NCI-H524 treated with DMSO at 0.1 percent for 48 hours (cell line): ENCODE results near the gene TRIM62.

Experiments used
- DNase-seq: peaks from one replicate; lab custom pipeline; 2025; lab: John Stamatoyannopoulos, UW

Gene TRIM62

DNA sequence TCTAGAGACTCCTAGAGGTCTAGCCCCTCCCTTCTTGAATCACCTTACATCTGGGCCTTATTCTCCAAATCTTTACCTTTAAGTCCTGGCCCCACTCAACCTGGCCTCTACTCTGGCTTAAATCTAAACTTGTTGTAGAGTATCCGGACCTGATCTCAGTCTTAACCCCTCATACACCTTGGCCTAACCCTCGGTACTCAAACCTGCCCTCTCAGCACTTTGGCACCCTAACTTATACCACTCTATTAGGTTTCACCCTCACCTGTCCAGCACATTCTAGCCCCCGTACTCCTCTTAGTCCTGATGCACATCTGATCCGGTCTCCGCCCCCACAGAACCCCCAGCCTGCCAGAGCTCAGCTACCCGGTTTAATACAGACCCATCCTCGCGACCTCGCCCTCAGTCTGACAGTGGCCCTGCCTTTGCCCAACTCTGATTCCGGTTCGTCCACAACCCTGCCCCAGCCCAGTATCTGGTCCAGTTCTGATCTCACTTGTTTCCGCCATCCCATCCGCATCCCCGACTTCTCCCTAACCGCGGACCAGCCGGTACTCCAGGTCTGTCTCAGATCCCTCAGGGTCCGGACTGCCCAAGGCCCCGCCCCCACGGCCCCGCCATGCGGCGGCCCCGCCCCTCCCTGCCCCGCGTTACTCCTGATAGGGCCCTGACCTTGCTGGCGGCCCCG, 1.5 kb downstream of the TRIM62 start:
- peak; percentile 49 for DNase-seq

DNA sequence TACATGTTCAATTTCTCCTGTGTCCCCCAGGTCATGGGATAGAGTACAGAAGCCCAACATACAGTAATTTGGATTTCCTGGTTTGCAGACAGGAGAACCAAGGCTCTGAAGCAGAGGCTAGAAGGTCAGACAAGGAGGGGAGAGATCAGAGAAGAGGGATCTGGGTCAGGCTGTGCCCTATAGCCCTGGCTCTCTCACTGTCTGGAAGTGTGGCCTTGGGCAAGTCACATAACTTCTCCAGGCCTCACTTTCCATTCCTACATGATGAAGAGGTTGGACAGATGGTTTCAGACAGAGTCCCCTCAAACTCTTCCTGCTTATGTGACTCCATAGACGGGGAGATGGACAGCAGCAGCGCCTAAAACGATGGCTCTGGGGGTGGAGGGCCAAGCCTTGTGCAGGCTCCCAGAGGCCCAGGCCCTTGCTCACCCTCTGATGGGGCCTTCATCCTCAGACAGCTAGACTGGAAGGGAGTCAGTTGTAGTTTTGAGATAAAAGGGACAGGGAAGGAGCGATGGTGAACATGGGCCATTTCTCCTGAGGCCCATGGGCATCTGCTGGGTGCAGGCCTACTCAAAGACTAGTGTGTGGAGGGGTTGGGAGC, 2.9 kb downstream of the TRIM62 start:
- DNase-seq: no peak

DNA sequence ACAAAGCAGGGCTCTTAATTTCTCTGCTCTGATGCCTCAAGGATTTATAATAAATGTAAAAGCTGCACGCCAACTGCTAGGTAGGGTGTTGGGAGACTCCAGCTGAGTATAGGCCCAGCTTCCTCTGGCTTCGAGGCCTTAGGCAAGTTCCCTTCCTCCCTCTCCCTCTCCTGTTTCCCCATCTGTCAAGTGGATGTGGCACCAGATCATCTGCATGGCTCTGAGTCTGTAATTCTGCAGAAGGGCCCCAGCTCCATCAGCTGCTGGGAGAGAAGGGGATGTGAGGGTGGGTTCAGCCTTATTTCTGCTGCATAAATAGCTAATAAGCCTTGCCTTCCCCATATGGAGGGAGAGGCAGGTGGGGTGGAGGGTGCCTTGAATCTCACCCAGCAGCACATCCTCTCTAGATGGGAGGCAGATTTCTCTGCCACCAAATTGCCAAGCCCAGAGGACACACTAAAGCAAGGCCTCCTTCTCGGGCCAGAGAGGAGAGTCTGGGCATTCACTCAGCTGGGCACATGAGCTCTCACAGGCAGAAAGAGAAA, 3.8 kb downstream of the TRIM62 start:
- peak; percentile 72 for DNase-seq

DNA sequence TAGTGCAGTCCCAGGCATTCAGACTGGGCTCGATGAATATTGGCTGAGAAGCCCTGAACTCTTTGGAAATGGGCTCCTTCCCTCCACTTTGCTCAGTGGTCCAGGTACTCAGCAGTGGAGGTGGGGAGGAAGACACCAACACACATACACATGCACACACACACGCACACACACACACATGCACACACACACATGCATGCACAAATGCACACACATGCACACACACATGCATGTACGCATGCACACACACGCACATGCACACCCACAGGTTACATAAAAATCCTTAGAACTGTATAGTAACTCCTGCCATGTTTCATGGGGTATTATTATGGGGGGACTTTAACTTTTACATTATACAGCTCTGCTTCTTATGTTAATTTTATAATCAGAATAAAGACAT, 5.0 kb downstream of the TRIM62 start:
- no peak for DNase-seq

DNA sequence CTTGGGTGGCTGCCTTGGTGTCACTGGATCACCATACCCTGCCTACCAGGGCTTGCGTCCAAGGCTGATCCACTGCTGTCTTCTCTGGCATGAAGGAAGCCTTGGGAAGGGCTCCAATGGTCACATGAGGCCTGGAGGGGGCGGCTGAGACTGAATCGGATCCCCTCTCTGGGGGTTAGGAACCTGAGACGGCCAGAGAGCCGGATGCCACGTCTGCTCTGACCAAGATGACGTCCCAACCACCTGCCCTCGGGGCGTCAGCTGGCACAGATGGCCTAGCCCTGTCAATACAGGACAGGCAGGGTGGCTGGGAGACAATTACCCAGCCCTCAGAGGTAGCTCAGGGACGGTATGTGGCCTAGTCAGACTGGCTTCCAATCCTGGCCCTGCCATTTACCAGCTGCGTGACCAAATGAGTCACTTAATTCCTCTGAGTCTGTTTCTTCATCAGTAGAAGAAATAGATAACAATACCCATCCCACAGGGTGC, 5.4 kb downstream of the TRIM62 start:
- DNase-seq: peak; percentile 85

DNA sequence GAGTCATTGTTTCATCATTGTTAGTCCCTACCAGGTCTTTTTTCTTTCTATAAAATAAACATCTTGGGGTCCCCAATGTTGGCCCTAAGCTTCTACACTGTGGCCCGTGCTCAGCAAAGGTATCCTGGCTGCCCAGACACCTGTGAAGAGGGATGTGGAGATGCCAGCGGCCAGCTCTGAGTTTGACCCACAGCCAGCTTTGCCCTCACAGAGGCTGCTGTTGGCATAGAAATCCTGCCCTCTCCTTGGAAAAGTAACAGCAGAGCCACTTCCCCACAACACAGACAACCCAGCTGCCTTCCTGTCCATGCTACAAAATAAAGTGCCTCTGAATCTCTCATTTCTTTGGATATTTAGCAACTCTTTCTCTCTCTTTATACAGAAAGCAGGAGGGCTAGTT, 6.0 kb downstream of the TRIM62 start:
- DNase-seq: no peak

DNA sequence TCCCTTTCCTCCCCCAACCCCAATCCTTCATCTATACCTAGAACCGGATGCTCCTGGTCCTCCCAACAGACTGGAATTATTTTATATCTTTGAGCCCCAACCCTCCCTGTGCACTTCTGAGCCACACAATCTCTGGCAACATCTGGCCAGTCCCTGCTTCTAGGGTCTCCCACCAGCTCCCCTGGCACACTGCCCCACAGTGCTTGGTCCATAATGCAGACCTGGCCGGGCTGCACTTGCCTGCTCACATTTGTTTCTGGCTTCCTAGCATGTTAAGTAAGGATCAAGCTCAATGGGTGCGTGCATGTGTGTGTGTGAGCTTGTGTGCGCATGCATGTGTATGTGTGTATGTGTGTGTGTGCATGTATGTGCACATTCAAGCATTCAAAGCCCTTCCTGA, 8.8 kb downstream of the TRIM62 start:
- DNase-seq: no peak

DNA sequence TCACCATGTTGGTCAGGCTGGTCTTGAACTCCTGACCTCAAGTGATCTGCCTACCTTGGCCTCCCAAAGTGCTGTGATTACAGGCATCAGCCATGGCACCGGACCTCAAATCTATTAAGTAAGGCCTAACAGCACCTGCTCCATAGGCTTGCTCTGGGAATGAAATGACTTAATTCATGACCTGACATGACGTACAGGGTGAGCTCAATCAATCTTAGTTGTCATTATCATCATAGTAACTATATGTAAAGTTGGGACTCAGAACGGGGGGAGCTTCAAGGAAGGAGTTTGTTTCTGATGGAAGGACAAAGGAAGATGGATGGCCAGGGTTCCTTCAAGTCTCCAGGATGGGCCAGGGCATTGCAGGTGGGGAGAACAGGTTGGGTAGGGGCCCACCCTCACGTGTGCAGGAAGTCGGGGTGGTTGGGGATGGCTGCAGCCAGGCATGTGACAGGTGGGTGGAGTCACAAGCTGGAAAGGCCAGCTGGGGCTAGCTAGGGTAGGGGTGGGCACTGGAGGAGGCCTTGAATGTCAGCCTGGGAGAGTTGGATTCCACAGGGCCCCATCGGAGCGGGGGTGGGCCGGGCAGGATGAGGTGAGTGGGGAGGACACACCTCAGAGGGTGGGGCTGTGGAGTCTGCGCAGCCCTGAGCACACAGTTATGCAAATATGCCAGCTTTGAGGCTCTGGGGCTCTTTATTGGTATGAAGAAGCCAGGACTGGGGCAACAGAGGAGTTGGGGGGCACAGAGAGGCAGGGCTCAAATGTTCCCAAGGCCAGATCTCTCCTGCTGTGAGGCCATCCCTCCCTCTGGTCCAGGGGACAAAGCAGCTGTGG, 9.6 kb downstream of the TRIM62 start:
- DNase-seq: no peak

DNA sequence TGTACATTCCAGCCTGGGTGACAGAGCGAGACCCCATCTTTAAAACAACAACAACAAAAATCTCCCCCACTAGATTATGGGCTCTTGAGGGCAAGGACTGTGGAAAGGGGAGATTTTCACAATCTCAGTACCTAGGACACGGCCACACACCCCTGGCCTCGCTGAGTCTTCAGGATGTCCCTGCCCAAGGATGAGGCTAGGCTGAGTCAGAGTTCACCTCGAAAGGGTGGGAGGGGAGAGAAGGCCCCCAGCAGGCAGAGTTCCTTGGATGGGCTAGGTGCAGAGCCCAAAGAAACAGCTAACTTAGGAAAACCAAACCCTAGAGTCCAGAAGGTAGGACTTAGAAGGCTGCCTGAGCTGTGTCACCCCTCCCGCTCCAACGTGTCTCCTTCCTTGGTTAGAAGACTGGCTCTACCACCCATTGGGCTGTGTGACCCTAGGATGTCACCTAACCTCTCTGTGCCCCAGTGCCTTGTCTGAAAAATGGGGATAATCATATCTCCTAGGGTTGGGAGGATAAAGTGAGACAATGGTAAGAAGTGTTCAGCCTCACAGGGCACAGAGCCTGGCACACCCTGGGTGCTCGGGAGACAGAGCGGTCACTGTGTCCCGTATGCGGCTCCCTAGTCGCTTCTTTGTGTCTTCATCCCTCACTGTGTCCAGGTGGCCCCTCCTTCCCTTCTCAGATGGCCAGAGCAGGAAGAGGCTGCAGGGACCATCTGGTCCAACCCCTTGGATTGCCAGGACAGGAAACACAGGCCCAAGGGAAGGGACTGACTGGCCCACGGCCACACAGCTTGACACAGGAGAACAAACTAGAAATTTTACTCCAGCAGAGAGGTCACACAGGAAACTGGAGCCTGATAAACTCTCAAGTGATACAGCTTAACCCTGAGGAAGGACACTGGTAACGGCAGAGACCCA, 11.2 kb downstream of the TRIM62 start:
- DNase-seq: no peak

DNA sequence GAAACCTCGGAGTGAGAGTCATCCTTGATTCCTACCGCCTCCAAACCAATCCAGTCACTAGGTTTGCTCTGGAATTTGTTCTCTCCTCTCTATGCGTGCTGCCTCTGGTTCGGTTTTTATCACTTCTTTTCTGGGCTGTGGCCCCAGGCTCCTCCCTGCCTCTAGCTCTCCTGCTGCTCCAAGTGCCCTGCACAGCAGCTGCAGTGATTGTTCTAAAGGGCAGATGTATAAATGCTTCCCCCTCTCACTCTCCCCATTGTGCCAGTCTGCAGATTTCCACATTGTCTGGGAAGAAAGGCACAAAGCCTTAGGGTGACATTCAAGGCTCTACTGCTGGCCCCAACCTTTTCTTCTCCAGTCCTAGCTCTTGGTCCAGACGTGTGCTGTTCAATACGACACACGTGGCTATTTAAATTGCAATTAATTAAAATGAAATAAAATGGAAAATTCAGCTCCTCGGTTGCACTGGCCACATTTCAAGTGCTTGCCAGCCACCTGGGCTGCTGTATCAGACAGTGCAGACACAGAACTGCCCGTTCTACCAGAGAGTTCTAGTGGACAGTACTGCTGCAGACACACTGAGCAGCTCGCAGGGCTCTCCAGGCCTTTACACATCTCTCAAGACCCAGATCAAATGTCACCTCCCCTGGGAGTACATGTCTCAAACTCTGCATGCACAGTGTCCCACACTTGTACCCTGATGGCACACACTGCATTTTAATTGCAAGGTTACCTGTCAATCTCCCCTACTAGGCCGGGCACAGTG, 12.4 kb downstream of the TRIM62 start:
- DNase-seq: no peak

DNA sequence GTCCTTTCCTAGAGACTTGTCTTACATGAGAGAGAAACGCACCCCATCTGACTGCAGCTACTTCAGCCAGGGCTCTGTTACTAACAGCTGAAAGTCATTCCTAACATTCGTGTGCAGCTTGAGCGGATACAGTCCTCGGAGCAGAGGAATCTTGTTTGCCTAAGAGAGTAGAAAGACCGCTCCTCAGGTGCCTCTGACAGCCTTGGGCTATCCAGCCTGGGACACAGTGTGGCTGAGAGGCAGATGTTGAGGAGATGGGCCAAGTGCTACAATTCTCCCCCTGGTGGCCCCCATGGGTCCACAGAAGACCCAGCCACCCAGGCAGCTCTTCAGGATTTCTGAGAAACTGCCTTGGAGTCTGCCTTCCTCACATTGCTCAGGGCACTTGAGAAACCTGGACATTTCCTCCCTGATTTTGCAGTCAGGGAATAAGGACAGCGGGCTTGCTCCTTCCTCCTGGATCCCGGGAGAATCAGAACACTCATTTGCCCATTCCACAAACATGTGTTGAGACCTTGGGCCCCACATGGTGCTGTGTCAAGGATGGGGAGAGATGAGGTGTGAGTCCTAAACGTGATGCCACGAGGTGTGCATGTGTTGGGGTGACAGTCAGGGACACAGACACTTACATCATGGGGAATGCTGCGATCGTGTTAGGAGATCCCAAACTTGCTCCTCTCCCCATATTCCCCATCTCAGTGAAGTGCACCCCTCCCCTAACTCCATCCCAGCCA, 13.1 kb downstream of the TRIM62 start:
- no peak for DNase-seq

DNA sequence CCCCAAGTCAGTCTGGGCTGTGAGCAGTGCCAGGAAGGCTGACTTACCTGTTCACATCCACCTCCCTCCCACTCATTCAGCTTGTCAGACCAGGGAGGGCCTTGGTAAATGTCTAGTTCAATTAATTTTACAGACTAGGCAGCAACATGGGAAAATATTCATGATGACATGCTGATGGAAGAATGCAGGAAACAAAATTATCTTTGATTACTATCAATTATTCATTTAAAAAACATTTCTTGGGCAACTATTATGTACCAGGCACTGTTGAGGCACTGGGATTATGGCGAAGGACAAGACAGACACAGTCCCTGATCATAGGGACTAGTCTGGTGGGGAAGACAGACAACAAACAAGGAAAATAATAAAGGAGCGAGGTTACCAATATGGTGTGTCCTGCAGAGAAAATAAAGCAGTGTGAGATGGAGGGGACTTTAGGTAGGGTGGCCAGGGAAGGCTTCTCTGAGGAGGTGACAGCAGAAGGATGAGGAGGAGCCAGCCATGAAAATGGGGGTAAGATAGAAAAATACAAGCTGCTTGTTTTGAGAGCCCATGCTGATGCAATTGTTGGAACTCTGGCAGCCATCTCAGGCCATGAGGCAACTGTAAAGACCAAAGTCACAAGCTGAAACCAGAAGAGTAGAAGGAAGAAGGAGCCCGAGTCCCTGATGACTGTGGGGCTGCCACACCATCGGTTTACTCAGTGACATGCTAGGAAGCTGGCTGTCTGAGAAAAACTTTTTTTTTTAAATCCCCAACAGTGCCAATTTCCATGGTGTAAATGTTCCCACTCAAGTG, 14.0 kb downstream of the TRIM62 start:
- no peak for DNase-seq

DNA sequence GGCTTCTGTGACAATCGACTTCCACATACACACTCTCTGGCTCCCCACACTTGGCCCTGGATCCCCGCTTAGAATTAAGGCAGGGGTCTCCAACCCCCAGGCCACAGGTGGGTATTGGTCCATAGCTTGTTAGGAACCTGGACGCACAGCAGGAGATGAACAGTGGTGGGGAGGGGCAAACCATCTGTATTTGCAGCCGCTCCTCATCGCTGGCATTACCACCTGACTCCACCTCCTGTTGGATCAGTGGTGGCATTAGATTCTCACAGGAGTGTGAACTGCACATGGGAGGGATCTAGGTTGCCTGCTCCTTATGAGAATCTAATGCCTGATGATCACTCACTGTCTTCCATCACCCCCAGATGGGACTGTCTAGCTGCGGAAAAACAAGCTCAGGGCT, 16.0 kb downstream of the TRIM62 start:
- DNase-seq: no peak

DNA sequence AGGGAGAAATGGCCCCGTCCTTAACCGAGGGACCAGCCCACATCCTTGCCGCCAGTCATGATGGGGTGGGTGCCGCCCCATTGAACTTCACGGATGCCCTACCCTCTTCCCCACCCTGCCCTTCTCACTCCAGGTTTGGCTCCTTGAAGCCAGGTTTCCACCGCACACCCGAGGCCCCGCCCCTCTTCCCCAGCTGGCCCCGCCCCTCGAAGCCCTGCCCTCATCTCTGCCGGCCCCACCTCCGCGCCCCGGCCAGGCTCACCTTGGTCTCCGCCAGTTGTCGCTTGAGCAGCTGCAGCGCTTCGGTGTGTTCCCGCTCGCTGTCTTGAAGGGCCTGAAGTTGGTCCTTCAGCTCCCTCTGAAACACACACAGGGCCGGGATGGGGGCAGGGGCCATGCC, 16.6 kb downstream of the TRIM62 start:
- DNase-seq: no peak

DNA sequence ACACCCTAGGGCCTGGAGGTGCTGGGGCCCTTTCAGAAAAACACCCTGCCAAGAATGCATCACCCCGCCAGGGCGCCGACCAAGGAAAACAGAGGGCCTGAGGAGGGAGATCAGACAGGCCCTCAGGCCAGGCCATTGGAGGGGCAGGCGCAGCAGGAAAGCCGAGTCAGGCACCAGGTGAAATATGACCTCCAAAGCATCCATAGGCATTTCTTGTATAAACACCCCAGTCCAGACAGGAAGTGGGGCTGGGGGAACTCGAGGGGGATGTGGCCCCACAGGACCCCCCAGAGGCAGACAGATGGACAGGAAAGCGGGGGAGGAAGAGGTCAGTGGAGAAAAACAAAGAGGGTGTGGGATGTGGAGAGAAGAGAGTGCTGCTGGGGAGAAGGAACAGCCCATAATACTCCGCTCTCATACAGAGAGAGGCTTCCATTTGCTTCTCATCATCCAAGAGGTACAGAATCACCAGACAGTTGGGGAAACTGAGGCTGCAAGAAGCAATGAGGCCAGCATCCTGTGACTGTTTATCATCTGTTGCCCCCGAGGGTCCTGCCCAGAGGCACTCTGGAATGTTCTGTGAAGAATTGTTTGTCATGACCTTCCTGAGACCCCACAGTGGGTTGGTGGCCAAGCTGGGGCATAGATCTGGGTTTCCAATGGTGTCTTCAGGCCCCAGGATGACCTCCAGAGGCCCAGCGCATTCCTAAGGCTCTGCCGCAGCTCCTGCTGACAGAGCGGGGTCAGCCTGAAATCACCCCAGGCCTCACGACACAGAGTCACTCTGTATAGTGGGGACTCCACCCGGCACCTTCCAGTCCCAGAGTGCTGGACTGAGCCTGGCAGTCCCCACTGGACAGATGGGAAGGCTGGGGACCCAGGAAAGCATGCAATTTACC, 18.0 kb downstream of the TRIM62 start:
- DNase-seq: no peak

DNA sequence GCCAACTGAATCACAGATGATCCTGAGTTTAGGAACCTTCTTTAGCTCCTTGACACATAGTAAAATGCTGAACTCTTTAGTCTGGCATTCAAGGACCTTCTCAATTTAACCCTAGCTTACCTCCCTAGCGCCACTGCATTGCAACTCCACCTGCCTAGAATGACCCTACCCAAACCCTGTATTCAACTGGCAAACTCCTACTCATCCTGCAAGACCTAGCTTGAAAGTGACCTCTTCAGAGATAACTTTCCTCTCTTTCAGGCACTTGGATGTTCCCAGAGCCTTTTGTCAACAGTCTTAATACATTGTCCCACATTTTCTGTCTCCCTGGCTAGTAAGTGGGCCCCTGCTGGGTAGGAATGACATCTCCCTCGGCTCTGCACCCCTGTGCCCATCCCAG, 19.7 kb downstream of the TRIM62 start:
- DNase-seq: no peak

DNA sequence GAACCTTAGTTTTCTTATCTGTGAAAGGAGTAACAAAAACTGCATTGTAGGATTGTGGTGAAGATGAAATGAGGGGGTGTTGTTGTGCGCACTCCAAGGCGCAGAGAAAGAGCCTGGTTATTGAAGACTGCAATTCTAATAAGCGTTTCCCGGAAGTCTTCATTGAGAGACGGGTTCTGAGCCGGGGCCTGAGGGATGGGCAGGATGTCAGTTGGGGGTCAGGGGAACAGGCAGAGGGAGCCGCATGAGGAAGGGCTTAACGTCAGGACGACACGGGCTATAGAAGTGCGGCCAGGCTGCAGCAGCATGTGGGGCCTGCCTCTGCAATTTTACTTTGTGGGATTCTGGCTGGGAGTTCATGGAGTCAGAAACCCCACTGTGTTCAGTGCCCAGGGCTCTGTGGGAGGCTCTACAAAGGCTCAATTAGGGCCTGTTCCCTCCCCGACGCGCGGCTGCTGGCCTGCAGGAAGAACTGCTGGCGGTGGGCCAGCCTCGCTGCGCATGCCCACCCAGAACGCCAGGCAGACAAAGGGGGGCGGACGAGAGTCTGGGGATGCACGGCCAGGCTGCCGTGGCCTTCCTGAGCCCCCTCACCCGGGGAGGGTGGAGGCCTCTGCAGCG, 20.7 kb downstream of the TRIM62 start:
- DNase-seq: no peak

DNA sequence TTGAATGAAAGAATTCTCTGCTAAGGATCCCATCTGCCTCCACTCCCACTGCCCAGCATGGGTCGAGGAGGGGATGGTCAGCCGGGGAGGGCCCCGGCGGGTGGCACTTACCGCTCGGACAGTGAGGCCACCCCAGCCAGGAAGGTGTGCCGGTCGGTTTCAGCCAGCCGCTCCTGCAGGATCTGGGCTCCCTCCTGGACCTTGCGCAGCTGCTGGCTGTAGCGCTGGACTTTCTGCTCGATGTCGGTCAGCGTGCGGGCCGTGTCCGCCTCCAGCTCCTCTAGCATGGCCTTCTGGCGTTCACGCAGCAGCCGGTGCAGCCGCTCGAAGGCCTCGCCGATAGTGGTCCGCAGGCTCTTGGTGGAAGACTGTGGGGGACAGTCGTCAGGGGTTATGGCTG, 22.3 kb downstream of the TRIM62 start:
- no peak for DNase-seq
